K562 (cell line): ENCODE data around the gene C7orf57.

Source experiments
- EZH2 ChIP-seq: IDR thresholded peaks from 2 replicates; pipeline ENCODE4 v1.6.1; 2012; ENCODE audit warnings: low read depth, mild to moderate bottlenecking, inconsistent platforms, low read length, borderline replicate concordance
- FOXA1 ChIP-seq: fragments of 450-650 bp; IDR thresholded peaks from 2 replicates; pipeline ENCODE4 v1.6.1; 2016; ENCODE audit warnings: mild to moderate bottlenecking, borderline replicate concordance
- GATA2 ChIP-seq: sonication (generic); formaldehyde crosslinking; IDR thresholded peaks from 2 replicates; pipeline ENCODE4 v1.4.0; 2020; ENCODE audit warnings: mild to moderate bottlenecking, missing genetic modification reagents
- KAT7 ChIP-seq: sonication (generic); formaldehyde crosslinking; IDR thresholded peaks from 2 replicates; pipeline ENCODE4 v1.8.0; 2022; ENCODE audit warnings: missing genetic modification reagents, mild to moderate bottlenecking, borderline replicate concordance
- NFE2 ChIP-seq: IDR thresholded peaks from 2 replicates; pipeline ENCODE4 v1.6.1; 2014; ENCODE audit warnings: antibody characterized with exemption, low read depth
- RUNX1 ChIP-seq: sonication (generic); IDR thresholded peaks from 2 replicates; pipeline ENCODE4 v1.6.1; 2016; ENCODE audit warnings: antibody characterized with exemption, low read depth
- SPI1 ChIP-seq: IDR thresholded peaks from 2 replicates; pipeline ENCODE4 v1.6.1; 2011; ENCODE audit warnings: low read depth, low read length, control low read depth, borderline replicate concordance
- ZNF316 ChIP-seq: fragments of 450-650 bp; IDR thresholded peaks from 2 replicates; pipeline ENCODE4 v1.6.1; 2016
- TF ChIP-seq, protein P1 (sequence below): fragments of 250-450 bp; sonication (Bioruptor Pico); IDR thresholded peaks from 2 replicates; pipeline ENCODE4 v1.8.0; 2022; ENCODE audit warnings: inconsistent platforms, mild to moderate bottlenecking, moderate library complexity, borderline replicate concordance
- TF ChIP-seq, protein P2 (sequence below): sonication (generic); formaldehyde crosslinking; IDR thresholded peaks from 2 replicates; pipeline ENCODE4 v1.8.0; 2022; ENCODE audit warnings: missing genetic modification reagents, mild to moderate bottlenecking, borderline replicate concordance
- TF ChIP-seq, protein P3 (sequence below): fragments of 250-450 bp; sonication (Bioruptor Pico); IDR thresholded peaks from 2 replicates; pipeline ENCODE4 v1.6.1; 2021; ENCODE audit warnings: mild to moderate bottlenecking

DNA sequence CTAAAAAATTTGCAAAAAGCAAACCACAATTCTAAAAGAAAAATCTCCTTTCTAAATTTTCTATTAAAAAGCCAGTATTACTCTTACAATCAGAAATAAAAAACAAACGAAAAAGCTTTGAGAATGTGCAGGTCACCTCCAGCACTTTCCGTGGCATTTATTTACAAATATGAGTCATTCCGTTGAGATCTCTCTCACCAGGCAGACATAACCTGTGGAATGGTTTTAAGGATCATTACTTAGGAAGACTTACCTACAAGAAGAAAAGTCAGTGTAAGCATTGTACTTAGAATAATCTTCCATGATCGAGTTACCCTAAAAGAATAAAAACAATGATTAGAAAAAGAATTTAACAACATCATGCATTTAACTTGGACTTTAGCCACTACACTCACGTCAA lies 9.7 kb upstream of the C7orf57 start:
- no peak for TF ChIP-seq KAT7 (CRISPR knock-in tag)
- TF ChIP-seq, protein P1, sequence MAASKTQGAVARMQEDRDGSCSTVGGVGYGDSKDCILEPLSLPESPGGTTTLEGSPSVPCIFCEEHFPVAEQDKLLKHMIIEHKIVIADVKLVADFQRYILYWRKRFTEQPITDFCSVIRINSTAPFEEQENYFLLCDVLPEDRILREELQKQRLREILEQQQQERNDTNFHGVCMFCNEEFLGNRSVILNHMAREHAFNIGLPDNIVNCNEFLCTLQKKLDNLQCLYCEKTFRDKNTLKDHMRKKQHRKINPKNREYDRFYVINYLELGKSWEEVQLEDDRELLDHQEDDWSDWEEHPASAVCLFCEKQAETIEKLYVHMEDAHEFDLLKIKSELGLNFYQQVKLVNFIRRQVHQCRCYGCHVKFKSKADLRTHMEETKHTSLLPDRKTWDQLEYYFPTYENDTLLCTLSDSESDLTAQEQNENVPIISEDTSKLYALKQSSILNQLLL (CRISPR knock-in tag) = no peak
- TF ChIP-seq GATA2 = no peak
- TF ChIP-seq, protein P2, sequence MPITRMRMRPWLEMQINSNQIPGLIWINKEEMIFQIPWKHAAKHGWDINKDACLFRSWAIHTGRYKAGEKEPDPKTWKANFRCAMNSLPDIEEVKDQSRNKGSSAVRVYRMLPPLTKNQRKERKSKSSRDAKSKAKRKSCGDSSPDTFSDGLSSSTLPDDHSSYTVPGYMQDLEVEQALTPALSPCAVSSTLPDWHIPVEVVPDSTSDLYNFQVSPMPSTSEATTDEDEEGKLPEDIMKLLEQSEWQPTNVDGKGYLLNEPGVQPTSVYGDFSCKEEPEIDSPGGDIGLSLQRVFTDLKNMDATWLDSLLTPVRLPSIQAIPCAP (CRISPR knock-in tag) = no peak
- TF ChIP-seq EZH2 = no peak
- TF ChIP-seq, protein P3, sequence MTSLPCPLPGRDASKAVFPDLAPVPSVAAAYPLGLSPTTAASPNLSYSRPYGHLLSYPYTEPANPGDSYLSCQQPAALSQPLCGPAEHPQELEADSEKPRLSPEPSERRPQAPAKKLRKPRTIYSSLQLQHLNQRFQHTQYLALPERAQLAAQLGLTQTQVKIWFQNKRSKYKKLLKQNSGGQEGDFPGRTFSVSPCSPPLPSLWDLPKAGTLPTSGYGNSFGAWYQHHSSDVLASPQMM (CRISPR knock-in tag) = no peak
- TF ChIP-seq FOXA1 = no peak
- TF ChIP-seq RUNX1 = no peak
- TF ChIP-seq SPI1 = no peak
- no peak for TF ChIP-seq NFE2
- TF ChIP-seq ZNF316 = no peak
